ENCODE results near the gene SCRT2. TPM values are rescaled to one million over a fixed set of nuclear protein-coding genes. Genes with fewer than 3 reads are reported as not detected.
A peak's percentile ranks its signal among the peaks of the same experiment; 100 is the strongest.

Gene SCRT2
- total RNA-seq, 1 experiment from 2014 or later = not detected

GRCh38 chr20:688809-689212 is 13.2 kb upstream of the SCRT2 start:
- peak; percentile 53; the same call in 2 of the 3 replicates for TF ChIP-seq CTCF (conservative IDR thresholded peaks at IDR 0.05)
- Histone ChIP-seq H4K8ac (replicated peaks; ENCODE audit: insufficient read length, low read depth, low read length) (no peak overlapping the region), H3K9me3 (ENCODE audit: control insufficient read depth, low read depth, low read length) (no peaks in the 10 kb centered on the region), H4K5ac (ENCODE audit: insufficient read length, low read depth, low read length) (no peak overlapping the region), H2AFZ (ENCODE audit: low read length) (no peak overlapping the region), H3K27me3 (ENCODE audit: insufficient read depth, low read length) (no peaks in the 10 kb centered on the region), H2BK120ac (ENCODE audit: low read depth, low read length, poor library complexity, severe bottlenecking) (no peak overlapping the region), H3K23me2 (ENCODE audit: insufficient read length, low read depth, low read length, poor library complexity, severe bottlenecking) (no peaks in the 10 kb centered on the region), H4K20me1 (ENCODE audit: control insufficient read depth, insufficient read depth, insufficient read length) (no peaks in the 10 kb centered on the region), H2BK5ac (ENCODE audit: insufficient read length, low read length) (no peak overlapping the region), H3T11ph (ENCODE audit: low read length) (no peak overlapping the region), H4K91ac (ENCODE audit: insufficient read length, low read depth, low read length) (no peak overlapping the region), H3K4me1 (ENCODE audit: insufficient read depth, low read length) (no peaks in the 10 kb centered on the region), H2BK15ac (ENCODE audit: low read depth, low read length) (no peak overlapping the region), H3K14ac (ENCODE audit: insufficient read depth, low read length) (no peak overlapping the region), H2BK20ac (ENCODE audit: low read depth, low read length, poor library complexity, severe bottlenecking) (no peak overlapping the region), H3K18ac (ENCODE audit: insufficient read length, low read depth, low read length) (peak overlapping the region; percentile 18), H3K23ac (ENCODE audit: insufficient read length, low read depth, low read length) (no peak overlapping the region), H2BK12ac (ENCODE audit: insufficient read length, low read depth, low read length) (no peak overlapping the region), H2AK5ac (ENCODE audit: insufficient read length, low read length) (no peak overlapping the region), H3K4me2 (ENCODE audit: insufficient read depth, insufficient read length, low read length) (no peak overlapping the region), H3K27ac (ENCODE audit: insufficient read length, low read depth, low read length) (no peak overlapping the region), H3K79me2 (ENCODE audit: insufficient read depth, low read length) (no peaks in the 10 kb centered on the region), H3K56ac (ENCODE audit: insufficient read length, low read depth, low read length) (no peak overlapping the region), H3K9ac (ENCODE audit: extremely low read depth, insufficient read length, low read length) (no peak overlapping the region), H3K4ac (ENCODE audit: low read depth, low read length) (no peak overlapping the region), H3K79me1 (ENCODE audit: insufficient read depth, low read depth, low read length, poor library complexity, severe bottlenecking) (no peaks in the 10 kb centered on the region)
- H3K4me1 Mint-ChIP-seq = peaks cover 8 to 21% of the 10 kb centered on the region in 2 experiments
- H3K9me3 Mint-ChIP-seq = no peaks in the 10 kb centered on the region
- H3K27ac Mint-ChIP-seq = peak overlapping the region in 2 of 3 experiments; percentile 34 to 73; a peak in 3 of 7 replicates
- peak; percentile 72 for DNase-seq
- no peaks in the 10 kb centered on the region for H3K36me3 Mint-ChIP-seq (ENCODE audit: insufficient read depth in 1 of 3, low read depth in 3 of 3)
- peaks cover 9% of the 10 kb centered on the region; the same call in 1 of the 2 replicates for H3K27me3 Mint-ChIP-seq (ENCODE audit: low read depth)
- no CpG with 5 or more reads among the region's 13 CpGs for WGBS (ENCODE audit: extremely low coverage, insufficient read length, low lambda C conversion rate)
- no peak overlapping the region for H3K4me3 Mint-ChIP-seq

All from H9 (cell line).